ENCODE measurements around the gene ANKRD31. TPM values are rescaled to one million over a fixed set of nuclear protein-coding genes. Genes with fewer than 3 reads are reported as not detected.

Gene ANKRD31
- total RNA-seq, 2 experiments from 2014 or later: 0.13 TPM; not detected in 1

GRCh38 chr5:75199071-75199470 lies 37.6 kb downstream of the ANKRD31 start:
- H3K4me1 ChIP-seq (ENCODE audit: insufficient read depth, low read length, poor library complexity, severe bottlenecking): no peaks in the 10 kb centered on the region
- H3K4me3 ChIP-seq (ENCODE audit: low read depth, low read length, poor library complexity, severe bottlenecking): no peak overlapping the region
- no TSS peak for BruUV-seq (replicated peaks)
- H3K27ac ChIP-seq (ENCODE audit: low read depth, low read length, poor library complexity, severe bottlenecking): no peak overlapping the region
- DNase-seq (ENCODE audit: low spot score): no peak
- intact Hi-C loops (cut with micrococcal nuclease; ENCODE audit: unreplicated experiment): no loop called here
- ChIA-PET CTCF (ENCODE audit: unreplicated experiment) (no interaction called here), POLR2A (no interaction called here)
- no peaks in the 10 kb centered on the region for H3K9me3 ChIP-seq (ENCODE audit: low read length)
- H3K9me2 ChIP-seq (ENCODE audit: insufficient read depth, low read length): no peaks in the 10 kb centered on the region
- H3K79me2 ChIP-seq (ENCODE audit: insufficient read depth, low read depth, low read length): no peaks in the 10 kb centered on the region
- TF ChIP-seq EZH2phosphoT487 (IDR thresholded peaks at IDR 0.05; ENCODE audit: borderline replicate concordance, low read depth, low read length) (no peak), CTCF (conservative IDR thresholded peaks at IDR 0.05; ENCODE audit: low read length) (no peak)
- no peak overlapping the region for H2AFZ ChIP-seq (ENCODE audit: low read length)
- H3K36me3 ChIP-seq (ENCODE audit: insufficient read depth, low read length): no peaks in the 10 kb centered on the region
- no peak overlapping the region for H3K4me2 ChIP-seq (ENCODE audit: low read length)
- H4K20me1 ChIP-seq (ENCODE audit: insufficient read depth, low read length): no peaks in the 10 kb centered on the region

GRCh38 chr5:75197745-75198144 lies 38.9 kb downstream of the ANKRD31 start:
- Histone ChIP-seq H3K4me3 (ENCODE audit: low read depth, low read length, poor library complexity, severe bottlenecking) (no peak overlapping the region), H2AFZ (ENCODE audit: low read length) (no peak overlapping the region), H4K20me1 (ENCODE audit: insufficient read depth, low read length) (no peaks in the 10 kb centered on the region), H3K4me2 (ENCODE audit: low read length) (no peak overlapping the region), H3K27ac (ENCODE audit: low read depth, low read length, poor library complexity, severe bottlenecking) (no peak overlapping the region), H3K79me2 (ENCODE audit: insufficient read depth, low read depth, low read length) (no peaks in the 10 kb centered on the region), H3K9me3 (ENCODE audit: low read length) (no peaks in the 10 kb centered on the region), H3K36me3 (ENCODE audit: insufficient read depth, low read length) (no peaks in the 10 kb centered on the region), H3K4me1 (ENCODE audit: insufficient read depth, low read length, poor library complexity, severe bottlenecking) (no peaks in the 10 kb centered on the region), H3K9me2 (ENCODE audit: insufficient read depth, low read length) (no peaks in the 10 kb centered on the region)
- ChIA-PET CTCF (ENCODE audit: unreplicated experiment) (no interaction called here), POLR2A (no interaction called here)
- BruUV-seq (replicated peaks): no TSS peak
- intact Hi-C loops (cut with micrococcal nuclease; ENCODE audit: unreplicated experiment): no loop called here
- no peak for DNase-seq (ENCODE audit: low spot score)
- TF ChIP-seq CTCF (conservative IDR thresholded peaks at IDR 0.05; ENCODE audit: low read length): no peak
- no peak for TF ChIP-seq EZH2phosphoT487 (IDR thresholded peaks at IDR 0.05; ENCODE audit: borderline replicate concordance, low read depth, low read length)

- no peak for DNase-seq (ENCODE audit: low spot score)
- TF ChIP-seq CTCF (conservative IDR thresholded peaks at IDR 0.05; ENCODE audit: low read length) (no peak), EZH2phosphoT487 (IDR thresholded peaks at IDR 0.05; ENCODE audit: borderline replicate concordance, low read depth, low read length) (no peak)
- intact Hi-C loops (cut with micrococcal nuclease; ENCODE audit: unreplicated experiment): no loop called here
- H3K79me2 ChIP-seq (ENCODE audit: insufficient read depth, low read depth, low read length): no peaks in the 10 kb centered on the region
- BruUV-seq (replicated peaks): no TSS peak
- no peaks in the 10 kb centered on the region for H3K9me2 ChIP-seq (ENCODE audit: insufficient read depth, low read length)
- no peaks in the 10 kb centered on the region for H3K9me3 ChIP-seq (ENCODE audit: low read length)
- H3K4me3 ChIP-seq (ENCODE audit: low read depth, low read length, poor library complexity, severe bottlenecking): no peak overlapping the region
- H2AFZ ChIP-seq (ENCODE audit: low read length): no peak overlapping the region
- ChIA-PET POLR2A (interaction anchor here (0.7 to 1.3 kb wide), 2 partner anchors 44 to 817 kb away, joined by 3 to 4 read pairs; no protein-coding TSS in a partner anchor), CTCF (ENCODE audit: unreplicated experiment) (no interaction called here)
- H3K4me1 ChIP-seq (ENCODE audit: insufficient read depth, low read length, poor library complexity, severe bottlenecking): no peaks in the 10 kb centered on the region
- H3K36me3 ChIP-seq (ENCODE audit: insufficient read depth, low read length): no peaks in the 10 kb centered on the region
- H3K27ac ChIP-seq (ENCODE audit: low read depth, low read length, poor library complexity, severe bottlenecking): no peak overlapping the region
- no peaks in the 10 kb centered on the region for H4K20me1 ChIP-seq (ENCODE audit: insufficient read depth, low read length)
- no peak overlapping the region for H3K4me2 ChIP-seq (ENCODE audit: low read length)
Measured at GRCh38 chr5:75192804-75193203, 43.9 kb downstream of the ANKRD31 start.
